Urothelium cell line (cell line): ENCODE measurements around the gene TADA2A.
A peak's percentile ranks its signal among the peaks of the same experiment; 100 is the strongest.
"Not testable (repeated sequence)": the region's sequence is repeated elsewhere in the genome, so short reads cannot be mapped to it uniquely, and the experiment has no call there.

Experiments
- DNase-seq: peaks from one replicate; pipeline ENCODE4 v3.0.0; 2011; ENCODE audit warnings: low spot score, mixed read lengths
- FAIRE-seq: peaks from 2 replicates; lab custom pipeline; 2011; peaks lifted over from hg19 to GRCh38; lab: Jason Lieb, UNC

Gene TADA2A

GRCh38 chr17:37490022-37490587, 83.4 kb downstream of the TADA2A start:
- FAIRE-seq (no peak), DNase-seq (peak; percentile 49)

GRCh38 chr17:37490638-37491614, 84.2 kb downstream of the TADA2A start:
- FAIRE-seq = no peak
- peak; percentile 86 for DNase-seq

GRCh38 chr17:37492167-37492566, 85.5 kb downstream of the TADA2A start:
- DNase-seq (no peak), FAIRE-seq (no peak)

- peak; percentile 33 for DNase-seq
- no peak for FAIRE-seq
These were observed 86.8 kb downstream of the TADA2A start for GRCh38 chr17:37493249-37494027.

- DNase-seq = no peak
- FAIRE-seq = no peak
These were observed 87.7 kb downstream of the TADA2A start for GRCh38 chr17:37494401-37494831.

- DNase-seq (no peak), FAIRE-seq (no peak)
These were observed 88.3 kb downstream of the TADA2A start for GRCh38 chr17:37494971-37495370.

GRCh38 chr17:37500378-37500777, 93.7 kb downstream of the TADA2A start:
- no peak for DNase-seq
- FAIRE-seq = no peak

- no peak for FAIRE-seq
These were observed 95.6 kb downstream of the TADA2A start for GRCh38 chr17:37502009-37502936.

GRCh38 chr17:37503148-37503547, 96.5 kb downstream of the TADA2A start:
- DNase-seq = no peak
- FAIRE-seq = no peak

More at GRCh38 chr17:37502009-37502936, 95.6 kb downstream of the TADA2A start:
- no peak for DNase-seq

- DNase-seq (no peak), FAIRE-seq (no peak)
These were observed 98.6 kb downstream of the TADA2A start for GRCh38 chr17:37505333-37505732.

GRCh38 chr17:37506678-37507077, 100.0 kb downstream of the TADA2A start:
- DNase-seq = peak; percentile 45
- no peak for FAIRE-seq

- FAIRE-seq = no peak
These were observed 100.4 kb downstream of the TADA2A start for GRCh38 chr17:37507111-37507510.

GRCh38 chr17:37510056-37510455, 103.4 kb downstream of the TADA2A start:
- FAIRE-seq (no peak), DNase-seq (no peak)

More at GRCh38 chr17:37507111-37507510, 100.4 kb downstream of the TADA2A start:
- DNase-seq = no peak

GRCh38 chr17:37511642-37512041, 105.0 kb downstream of the TADA2A start:
- FAIRE-seq, DNase-seq: not testable (repeated sequence)

- DNase-seq (no peak), FAIRE-seq (no peak)
These were observed 105.9 kb downstream of the TADA2A start for GRCh38 chr17:37512442-37513068.

- FAIRE-seq (no peak), DNase-seq (no peak)
These were observed 107.0 kb downstream of the TADA2A start for GRCh38 chr17:37513711-37514110.

GRCh38 chr17:37516127-37516571, 109.5 kb downstream of the TADA2A start:
- DNase-seq = no peak
- FAIRE-seq = no peak

- DNase-seq = no peak
- no peak for FAIRE-seq
These were observed 111.2 kb downstream of the TADA2A start for GRCh38 chr17:37517881-37518280.

- no peak for FAIRE-seq
- DNase-seq = no peak
These were observed 112.1 kb downstream of the TADA2A start for GRCh38 chr17:37518826-37519225.
